ENCODE results near the gene RIOK2. TPM values are rescaled to one million over a fixed set of nuclear protein-coding genes. Genes with fewer than 3 reads are reported as not detected.

RIOK2 gene
- polyA plus RNA-seq, 3 donors = 4.8 to 16.4 (median 12.7) TPM

GRCh38 chr5:97124335-97124734 lies 58.7 kb downstream of the RIOK2 start:
- no peak overlapping the region for H3K4me3 ChIP-seq (replicated peaks in 1 of 3; ENCODE audit: low read depth in 2 of 3, low read length in 3 of 3)
- H3K27me3 Mint-ChIP-seq (ENCODE audit: low read depth in 3 of 3) = peaks cover 0 to 2% (median 1%) of the 10 kb centered on the region in 3 donors
- H3K4me3 Mint-ChIP-seq = no peak overlapping the region
- H3K79me2 ChIP-seq (ENCODE audit: insufficient read depth, low read length) = no peaks in the 10 kb centered on the region
- H3K9ac ChIP-seq (ENCODE audit: insufficient read depth, low read length, poor library complexity, severe bottlenecking) = no peak overlapping the region
- no peak overlapping the region for H3K4me2 ChIP-seq (replicated peaks; ENCODE audit: extremely low read depth, low read length, poor library complexity, severe bottlenecking)
- H3K27ac ChIP-seq (ENCODE audit: low read depth in 1 of 2, low read length in 2 of 2) = no peak overlapping the region
- no peaks in the 10 kb centered on the region for H4K20me1 ChIP-seq (ENCODE audit: insufficient read depth, low read length)
- peaks cover 5% of the 10 kb centered on the region for H3K4me1 Mint-ChIP-seq
- intact Hi-C loops (cut with micrococcal nuclease) = no loop called here
- H3K27me3 ChIP-seq (ENCODE audit: control insufficient read depth in 2 of 2, insufficient read depth in 2 of 2, low read length in 2 of 2) = no peaks in the 10 kb centered on the region
- H3K27ac Mint-ChIP-seq = no peak overlapping the region
- TF ChIP-seq CTCF (IDR thresholded peaks at IDR 0.05) = no peak
- H3K36me3 Mint-ChIP-seq = no peaks in the 10 kb centered on the region
- H3K4me1 ChIP-seq (ENCODE audit: control insufficient read depth in 1 of 2, insufficient read depth in 2 of 2, low read length in 2 of 2) = peaks cover under 1 to 2% of the 10 kb centered on the region in 2 donors
- DNase-seq = no peak
- H3K9me3 ChIP-seq (replicated peaks in 1 of 2; ENCODE audit: control insufficient read depth in 1 of 2, insufficient read depth in 1 of 2, low read length in 2 of 2) = no peaks in the 10 kb centered on the region
- no peaks in the 10 kb centered on the region for H3K36me3 ChIP-seq (replicated peaks in 1 of 2; ENCODE audit: control insufficient read depth in 1 of 2, insufficient read depth in 2 of 2, low read length in 2 of 2)
- H3K9me3 Mint-ChIP-seq = peaks cover 0 to 3% (median 0%) of the 10 kb centered on the region in 7 donors
- WGBS (ENCODE audit: insufficient coverage) = 88% methylated on average over 1 of the region's 2 CpGs
- H2AFZ ChIP-seq (ENCODE audit: insufficient read depth, low read depth, low read length, poor library complexity, severe bottlenecking) = no peak overlapping the region

- peaks cover 9 to 12% of the 10 kb centered on the region in 2 donors for H3K4me1 ChIP-seq (ENCODE audit: control insufficient read depth in 1 of 2, insufficient read depth in 2 of 2, low read length in 2 of 2)
- H4K20me1 ChIP-seq (ENCODE audit: insufficient read depth, low read length) = no peaks in the 10 kb centered on the region
- H3K4me2 ChIP-seq (replicated peaks; ENCODE audit: extremely low read depth, low read length, poor library complexity, severe bottlenecking) = no peak overlapping the region
- no peaks in the 10 kb centered on the region for H3K27me3 ChIP-seq (ENCODE audit: control insufficient read depth in 2 of 2, insufficient read depth in 2 of 2, low read length in 2 of 2)
- TF ChIP-seq CTCF (IDR thresholded peaks at IDR 0.05) = no peak
- DNase-seq = no peak
- WGBS (ENCODE audit: insufficient coverage) = 97% methylated on average over 4 of the region's 5 CpGs
- intact Hi-C loops (cut with micrococcal nuclease) = no loop called here
- H3K79me2 ChIP-seq (ENCODE audit: insufficient read depth, low read length) = no peaks in the 10 kb centered on the region
- peaks cover 0 to 3% (median 0%) of the 10 kb centered on the region in 7 donors for H3K9me3 Mint-ChIP-seq
- H3K9me3 ChIP-seq (replicated peaks in 1 of 2; ENCODE audit: control insufficient read depth in 1 of 2, insufficient read depth in 1 of 2, low read length in 2 of 2) = no peaks in the 10 kb centered on the region
- no peaks in the 10 kb centered on the region for H3K36me3 Mint-ChIP-seq
- H3K9ac ChIP-seq (ENCODE audit: insufficient read depth, low read length, poor library complexity, severe bottlenecking) = no peak overlapping the region
- H3K27ac ChIP-seq (ENCODE audit: low read depth in 1 of 2, low read length in 2 of 2) = no peak overlapping the region
- no peak overlapping the region for H3K4me3 ChIP-seq (replicated peaks in 1 of 3; ENCODE audit: low read depth in 2 of 3, low read length in 3 of 3)
- H3K36me3 ChIP-seq (replicated peaks in 1 of 2; ENCODE audit: control insufficient read depth in 1 of 2, insufficient read depth in 2 of 2, low read length in 2 of 2) = no peaks in the 10 kb centered on the region
- H3K4me1 Mint-ChIP-seq = peaks cover 16% of the 10 kb centered on the region
- peak overlapping the region; percentile 3 for H2AFZ ChIP-seq (ENCODE audit: insufficient read depth, low read depth, low read length, poor library complexity, severe bottlenecking)
- H3K27ac Mint-ChIP-seq = no peak overlapping the region
- H3K4me3 Mint-ChIP-seq = no peak overlapping the region
- peaks cover 0 to 2% (median 1%) of the 10 kb centered on the region in 3 donors for H3K27me3 Mint-ChIP-seq (ENCODE audit: low read depth in 3 of 3)
Observed at GRCh38 chr5:97121848-97122247, 61.2 kb downstream of the RIOK2 start.

All from CD14-positive monocyte (primary cell).